HG03558 (cell line): ENCODE measurements around the gene SH2D4B.

Source experiments
- ATAC-seq: cut with Tn5 transposase; IDR thresholded peaks from one replicate; pipeline ENCODE4 v1.9.1; 2021; ENCODE audit warnings: moderate number of reproducible peaks; ENCODE audit not compliant: unreplicated experiment; ENCODE audit errors: extremely low read depth

SH2D4B gene

DNA sequence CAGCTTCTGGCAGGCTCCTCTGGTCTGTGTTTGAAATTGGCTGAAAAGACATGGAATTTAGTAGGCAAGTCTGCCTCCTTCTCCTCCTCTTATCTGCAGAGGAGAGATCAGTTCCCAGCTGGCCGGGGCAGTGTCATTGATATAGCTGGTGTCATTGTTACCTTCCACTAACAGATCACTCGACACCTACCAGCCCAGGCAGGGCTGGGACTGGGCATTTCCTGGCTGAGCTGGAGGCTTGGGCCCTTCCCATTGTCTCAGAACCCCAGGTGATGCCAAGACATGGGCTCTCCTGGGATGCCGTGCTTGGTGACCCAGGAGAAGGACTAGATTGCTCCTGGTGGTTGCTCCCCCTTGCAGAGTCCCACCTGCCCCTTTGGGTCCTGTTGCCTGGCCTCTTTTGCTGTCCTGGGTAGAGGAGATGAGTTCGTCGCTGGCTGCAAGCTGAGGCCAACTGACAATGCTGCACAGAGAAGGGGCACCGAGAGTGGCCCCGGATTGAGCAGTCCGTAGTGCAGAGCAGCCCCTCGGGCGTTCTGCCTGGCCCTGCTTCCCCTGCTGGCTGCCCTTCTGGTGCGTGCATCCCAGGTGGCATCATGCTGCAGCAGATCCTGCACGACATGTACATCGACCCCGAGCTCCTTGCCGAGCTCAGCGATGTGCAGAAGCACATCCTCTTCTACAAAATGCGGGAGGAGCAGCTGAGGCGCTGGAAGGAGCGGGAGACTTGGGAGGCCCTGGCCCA is at the start of gene SH2D4B:
Gene SH2D4B (plus strand): TSS at position 167 of the 745 bp plus-strand sequence. CDS start 430 bp downstream, at position 597.
- no peak for ATAC-seq

DNA sequence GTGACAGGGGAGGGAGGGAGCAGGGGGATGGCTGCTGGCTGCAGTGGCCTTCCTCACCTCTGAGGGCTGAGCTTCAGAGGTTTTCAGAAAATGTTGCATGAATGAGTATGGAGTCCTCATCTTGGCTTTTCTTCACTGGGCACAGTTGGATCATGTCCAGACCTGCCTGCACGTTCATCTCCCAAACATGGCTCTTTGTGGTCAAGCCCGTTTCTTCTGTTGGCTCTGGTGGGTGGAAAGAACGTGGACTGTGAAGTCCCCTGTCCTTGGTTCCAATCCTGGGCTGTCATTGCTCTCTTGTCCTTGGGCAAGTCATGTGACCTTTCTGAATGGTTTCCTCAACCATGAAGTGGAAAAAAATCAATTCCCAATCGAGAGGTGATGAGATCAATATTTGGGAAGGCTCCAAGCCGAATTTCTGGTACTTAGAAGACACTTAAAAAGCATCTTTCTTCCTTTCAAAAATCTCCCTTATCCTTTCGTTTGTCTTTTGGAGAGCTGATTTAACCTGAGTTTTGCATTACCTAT is 49.1 kb upstream of the SH2D4B start:
- ATAC-seq: no peak

DNA sequence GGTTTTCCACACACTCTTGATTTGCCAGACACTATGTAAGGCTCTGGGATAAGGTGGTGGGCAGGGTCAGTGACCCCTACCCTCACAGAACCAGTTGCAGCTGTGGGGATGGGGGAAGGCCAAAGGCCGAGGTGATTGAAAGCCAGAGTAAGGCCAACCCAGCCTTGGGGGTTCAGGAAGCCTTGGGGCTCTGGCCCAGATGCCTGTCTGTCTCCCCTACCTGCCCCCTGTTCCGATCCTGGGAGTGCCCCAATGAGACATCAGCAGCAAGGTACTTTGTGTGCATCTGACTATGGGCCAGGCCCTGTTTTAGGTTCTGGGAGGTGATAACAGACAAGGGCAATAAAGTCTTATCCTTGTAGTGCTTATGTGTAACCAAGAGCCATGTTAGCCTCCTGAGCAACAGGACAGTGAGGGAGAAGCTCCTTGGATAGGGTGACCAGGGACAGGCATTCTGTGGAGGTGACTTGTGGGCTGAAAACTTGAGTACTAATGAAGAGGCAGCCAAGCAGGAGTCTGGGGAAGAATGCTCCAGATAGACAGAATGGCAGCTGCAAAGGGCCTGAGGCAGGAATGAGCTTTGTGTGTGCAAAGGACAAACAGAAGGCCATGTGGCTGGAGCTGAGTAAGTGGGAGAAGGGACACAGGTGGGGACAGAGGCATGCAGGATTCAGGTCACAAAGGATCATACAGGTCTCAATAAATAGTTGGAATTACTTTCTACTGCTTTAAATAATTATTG is 48.2 kb upstream of the SH2D4B start:
- ATAC-seq: no peak

DNA sequence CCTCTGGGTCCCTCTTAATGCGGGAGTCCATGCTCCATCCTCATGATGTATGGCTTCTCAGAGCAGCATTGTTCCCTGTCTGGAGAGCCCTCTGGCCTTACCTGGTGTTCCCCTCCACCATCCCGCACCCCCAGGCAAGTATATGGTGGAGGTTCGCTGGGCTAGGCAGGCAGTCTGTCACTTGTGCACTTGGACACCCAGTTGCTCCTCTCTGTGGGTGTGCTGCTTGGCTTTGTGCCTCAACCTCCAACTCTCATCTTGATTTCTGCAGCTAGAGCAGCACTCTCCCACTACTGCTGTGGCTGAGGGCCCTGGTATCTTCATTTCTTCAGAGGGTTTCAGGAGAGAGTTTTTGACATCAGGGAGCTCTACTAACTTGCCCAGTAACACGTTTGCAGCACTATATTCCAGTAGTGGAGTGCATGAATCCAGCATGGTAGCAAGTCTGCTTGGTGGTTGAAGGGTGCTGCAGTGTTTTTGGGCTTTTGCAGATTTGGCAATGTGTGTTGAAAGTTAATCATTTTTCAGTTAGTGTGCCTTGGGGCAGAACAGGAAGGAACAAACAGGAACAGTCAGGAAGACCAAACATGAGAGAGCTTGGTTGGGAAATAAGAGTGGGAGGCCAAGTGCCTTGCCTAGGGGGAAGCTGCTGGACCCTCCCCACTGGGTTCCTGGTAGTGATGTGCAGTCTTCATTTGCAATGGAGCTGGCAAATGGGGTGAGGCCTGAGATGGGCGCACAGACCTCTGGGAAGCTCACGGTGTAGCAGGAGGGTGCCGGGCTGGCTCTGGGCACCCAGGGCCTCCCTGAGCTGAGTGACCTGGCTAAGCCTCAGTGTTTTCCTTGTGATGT is 46.2 kb upstream of the SH2D4B start:
- ATAC-seq: no peak

DNA sequence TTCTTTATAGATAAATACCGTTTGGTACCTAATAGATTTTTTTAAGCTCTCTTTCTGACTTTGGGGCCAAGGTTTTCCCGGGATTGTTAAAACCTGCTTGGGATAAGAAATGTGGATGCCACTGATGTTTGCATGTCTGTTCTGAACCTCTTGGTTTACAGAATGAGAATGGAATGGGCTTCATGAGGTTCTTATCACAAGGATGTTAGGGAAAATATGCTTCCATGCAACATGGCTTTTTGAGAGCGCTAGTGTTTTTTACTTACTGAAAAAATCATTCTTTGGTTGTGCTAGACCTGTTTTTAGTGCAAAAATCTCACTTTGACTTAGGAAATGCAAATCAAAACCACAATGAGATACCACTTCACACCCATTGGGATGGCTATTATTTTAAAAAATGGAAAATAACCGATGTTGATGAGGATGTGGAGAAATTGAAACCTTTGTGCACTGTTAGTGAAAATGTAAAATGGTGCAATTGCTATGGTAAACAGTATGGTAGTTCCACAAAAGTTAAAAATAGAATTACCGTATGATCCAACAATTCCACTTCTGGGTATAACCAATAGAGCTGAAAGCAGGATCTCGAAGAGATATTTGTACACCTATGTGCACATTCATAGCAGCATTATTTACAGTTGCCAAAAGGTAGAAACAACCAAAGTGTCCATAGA is 44.7 kb upstream of the SH2D4B start:
- no peak for ATAC-seq

DNA sequence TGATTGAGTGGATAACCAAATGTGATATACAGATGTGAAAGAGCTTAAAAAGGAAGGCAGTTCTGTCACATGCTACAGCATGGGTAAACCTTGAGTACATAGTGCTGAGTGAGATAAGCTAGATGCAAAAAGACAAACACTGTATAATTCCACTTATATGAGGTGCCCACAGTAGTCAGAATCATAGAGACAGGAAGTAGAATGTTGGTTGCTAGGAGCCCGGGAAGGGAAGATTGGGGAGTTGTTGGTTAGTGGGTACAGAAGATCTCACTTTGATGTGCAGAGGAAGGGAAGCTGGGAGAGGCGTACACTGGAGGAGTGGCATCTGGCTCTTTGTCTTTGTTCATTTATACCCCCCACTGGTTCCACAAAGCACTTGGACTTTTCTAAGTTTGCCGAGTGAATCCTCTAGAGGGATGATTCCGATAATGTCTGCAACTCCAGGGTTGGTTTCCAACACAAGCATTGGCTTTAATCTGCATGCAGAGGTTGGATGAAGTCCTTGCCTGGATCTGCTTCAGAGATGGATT is 44.1 kb upstream of the SH2D4B start:
- no peak for ATAC-seq

DNA sequence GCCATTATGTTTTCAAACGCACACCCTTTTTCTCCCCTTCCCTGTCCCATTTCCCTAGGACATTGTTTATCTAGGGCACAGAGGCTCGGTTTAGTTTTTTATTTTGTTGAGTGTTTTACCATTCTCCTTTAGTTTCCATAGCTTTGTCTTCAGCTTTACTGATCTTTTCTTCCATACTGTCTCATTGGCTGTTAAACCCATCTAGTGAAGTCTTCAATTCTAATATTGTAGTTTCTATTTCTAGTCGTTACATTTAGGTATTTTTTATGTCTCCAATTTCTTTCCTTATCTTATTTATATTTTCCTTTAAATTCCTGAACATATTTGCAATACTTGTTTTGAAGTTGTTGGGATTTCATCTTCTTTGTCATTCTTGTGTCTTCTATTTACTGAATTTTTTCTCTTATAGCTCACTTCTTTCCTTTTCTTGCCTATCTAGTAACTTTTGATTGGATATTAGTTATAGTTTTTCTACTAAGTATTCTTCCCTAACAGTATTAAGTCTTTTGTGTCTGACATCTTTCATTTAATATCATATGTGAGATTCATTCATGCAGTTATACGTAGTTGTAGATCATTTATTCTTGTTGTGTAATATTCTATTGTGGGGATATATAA is 41.0 kb upstream of the SH2D4B start:
- ATAC-seq: no peak

DNA sequence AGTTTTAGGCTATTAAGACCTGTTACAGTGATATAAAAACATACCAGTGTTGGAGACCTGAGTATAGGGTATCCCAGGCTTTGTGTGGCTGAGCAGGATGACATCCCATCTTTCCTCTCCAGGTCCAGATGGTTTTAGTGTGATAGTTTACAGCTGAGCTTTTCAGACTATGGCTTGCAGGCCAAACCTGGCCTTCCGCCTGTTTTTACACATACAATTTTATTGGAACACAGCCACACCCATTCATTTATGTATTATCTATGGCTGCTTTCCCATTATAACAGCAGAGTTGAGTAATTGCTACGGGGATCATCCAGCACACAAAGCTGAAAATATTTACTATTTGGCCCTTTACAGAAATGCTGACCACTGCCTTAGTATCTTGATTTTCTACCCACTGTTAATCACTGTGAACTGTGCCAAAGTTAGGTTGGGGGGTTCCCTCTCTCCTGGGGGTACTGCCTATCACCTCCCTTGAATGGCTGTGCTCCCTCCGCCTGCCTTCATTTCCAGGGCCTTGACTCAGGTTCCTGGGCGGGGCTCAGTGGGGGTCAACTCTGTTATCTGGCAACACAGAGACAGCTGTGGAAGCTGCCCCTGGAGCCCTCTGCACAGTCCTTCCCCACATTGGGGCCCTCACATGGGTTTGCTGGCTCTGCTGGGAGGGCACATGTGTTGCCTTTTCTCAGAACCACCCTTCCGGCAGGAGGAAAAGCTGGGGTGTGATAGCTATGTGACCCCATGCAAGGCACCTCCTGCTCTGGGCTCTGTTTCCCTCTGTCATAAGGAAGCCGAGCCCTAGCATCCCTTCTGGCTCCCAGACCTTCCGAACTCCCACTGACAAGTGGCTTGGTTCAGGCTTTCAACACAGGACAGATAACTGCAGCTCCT is 40.3 kb upstream of the SH2D4B start:
- ATAC-seq: no peak

DNA sequence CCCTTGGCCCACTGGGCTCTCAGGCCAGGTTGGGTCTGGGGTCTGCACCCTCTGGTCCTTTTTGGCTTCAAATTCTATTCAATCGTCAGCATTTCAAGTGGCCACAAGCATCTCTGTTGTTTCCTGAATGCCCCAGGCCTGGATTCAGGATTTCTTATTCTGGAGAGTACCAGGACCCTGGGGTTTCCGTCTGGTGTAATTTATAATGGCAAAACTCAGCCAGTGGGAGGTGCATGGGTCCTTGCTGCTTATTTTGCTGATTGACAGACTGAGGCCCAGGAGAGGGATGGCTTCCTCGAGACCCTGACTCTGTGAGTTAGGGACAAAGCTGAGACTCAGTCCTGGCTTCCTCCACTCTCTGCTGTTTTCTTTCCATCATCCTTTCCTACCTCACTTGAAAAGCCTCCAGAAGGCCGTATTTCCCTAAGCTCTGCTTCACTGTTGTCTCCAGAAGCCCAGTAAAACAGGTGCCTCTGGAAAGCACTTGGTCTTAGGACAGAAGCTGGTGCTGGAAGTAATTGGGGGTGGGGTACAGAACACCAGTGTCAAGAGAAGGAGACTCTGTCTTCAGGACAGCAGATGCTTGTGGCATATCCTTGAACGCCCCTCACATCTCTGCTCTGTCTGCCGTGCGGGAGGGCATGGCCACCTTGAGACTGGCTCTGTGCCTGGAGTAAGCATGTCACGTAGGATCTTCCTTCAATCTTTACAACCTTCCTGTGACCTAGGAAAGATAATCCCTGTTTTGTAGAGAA is 39.4 kb upstream of the SH2D4B start:
- ATAC-seq: no peak

DNA sequence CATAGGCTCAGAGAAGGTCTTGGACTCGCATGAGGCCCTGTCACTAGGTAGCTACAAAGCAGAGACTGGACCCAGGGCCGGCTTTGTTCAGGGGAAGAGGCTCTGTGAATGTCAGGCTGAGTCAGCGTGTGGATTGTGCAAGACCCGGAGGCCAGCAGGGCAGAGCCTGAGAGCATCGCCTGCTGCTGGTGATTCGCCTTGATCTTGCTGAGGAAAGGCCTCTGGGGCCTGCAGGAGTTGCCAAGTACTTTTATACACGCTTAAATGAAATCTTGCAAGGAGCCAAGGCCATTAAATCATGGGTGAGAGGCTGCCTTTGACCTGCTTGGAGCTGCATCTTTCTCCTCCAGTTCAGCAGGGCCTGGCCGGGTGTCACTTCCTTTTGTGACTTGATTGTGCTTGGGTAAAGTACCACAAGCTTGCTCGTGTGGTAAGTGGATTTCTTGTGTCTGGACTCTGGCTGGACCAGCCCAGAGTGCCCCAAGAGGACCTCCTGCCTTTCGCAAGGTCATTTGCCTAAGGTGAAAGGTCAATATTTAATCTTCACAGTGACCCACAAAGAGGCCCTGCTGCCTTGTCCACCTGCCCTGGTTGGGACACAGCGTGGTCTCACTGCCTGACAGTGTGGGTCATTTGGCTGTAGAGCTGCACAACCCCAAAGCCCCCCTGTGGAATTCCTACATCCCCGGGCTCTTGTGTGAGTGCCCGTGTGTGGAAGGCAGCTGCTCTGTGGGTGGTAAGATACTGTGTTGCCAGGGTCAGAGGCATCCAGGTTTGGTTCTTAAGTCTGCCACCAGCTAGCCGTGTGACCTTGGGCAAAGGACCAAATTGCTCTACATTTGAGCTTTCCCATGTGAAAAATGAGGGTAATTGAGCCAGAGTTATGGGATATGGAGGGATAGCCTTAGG is 38.6 kb upstream of the SH2D4B start:
- no peak for ATAC-seq

DNA sequence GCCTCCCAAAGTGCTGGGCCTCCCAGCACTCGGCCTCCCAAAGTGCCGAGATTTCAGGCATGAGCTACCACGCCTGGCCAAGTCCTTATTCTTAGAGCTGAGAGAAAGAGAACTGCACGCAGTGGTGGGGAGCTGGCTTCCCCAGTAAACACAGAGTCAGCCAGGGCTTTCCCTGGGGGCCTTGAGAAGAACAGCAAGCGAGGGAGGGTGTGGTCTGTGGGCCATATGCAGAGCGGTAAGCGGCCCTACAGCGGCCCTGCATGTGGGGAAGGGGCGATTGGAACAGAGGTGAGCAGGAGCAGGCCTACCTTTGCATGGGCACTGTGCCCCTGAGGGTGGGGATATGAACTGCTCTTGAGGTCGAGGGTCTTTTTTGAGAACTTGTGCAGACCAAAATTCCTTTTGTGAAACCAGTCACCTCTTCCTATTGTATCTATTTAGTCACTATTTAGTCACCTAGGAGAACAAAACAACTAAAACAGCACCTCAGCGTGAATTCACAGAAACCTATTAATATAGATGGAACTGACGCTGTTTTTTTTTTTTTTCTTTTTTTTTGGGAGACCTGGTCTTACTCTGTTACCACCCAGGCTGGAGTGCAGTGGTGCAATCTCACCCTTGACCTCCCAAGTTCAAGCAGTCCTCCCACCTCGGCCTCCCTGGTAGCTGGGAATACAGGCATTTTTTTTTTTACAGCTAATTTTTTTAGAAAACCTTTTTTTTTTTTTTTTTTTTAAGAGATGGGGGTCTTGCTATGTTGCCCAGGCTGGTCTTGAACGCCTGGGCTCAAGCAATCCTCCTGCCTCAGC is 36.9 kb upstream of the SH2D4B start:
- ATAC-seq: no peak

DNA sequence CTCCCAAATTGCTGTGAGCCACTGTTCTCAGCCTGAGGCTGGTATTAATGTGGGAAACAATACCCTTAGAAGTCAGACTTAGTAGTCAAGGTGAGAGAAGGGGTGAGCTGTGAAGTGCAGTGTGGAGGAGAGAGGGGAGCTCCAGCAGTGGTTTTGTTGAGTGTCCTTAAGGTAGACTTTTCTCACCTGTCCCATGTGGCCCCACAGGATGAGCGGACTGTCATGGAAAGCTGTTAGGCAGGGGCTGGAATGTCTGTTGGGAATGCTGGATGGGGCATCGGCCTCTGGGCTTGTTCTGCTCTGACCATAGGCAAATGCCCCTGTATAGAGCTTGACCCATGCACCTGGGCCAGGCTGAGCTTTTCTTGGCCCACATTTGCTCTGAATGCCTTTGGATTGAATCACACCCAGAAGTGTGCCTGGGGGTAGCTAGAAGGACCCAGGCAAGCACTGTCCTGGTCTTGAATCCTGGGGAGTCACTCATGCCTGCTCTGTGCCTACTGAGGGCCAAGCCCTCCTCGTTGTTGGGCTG is 36.3 kb upstream of the SH2D4B start:
- ATAC-seq: no peak

DNA sequence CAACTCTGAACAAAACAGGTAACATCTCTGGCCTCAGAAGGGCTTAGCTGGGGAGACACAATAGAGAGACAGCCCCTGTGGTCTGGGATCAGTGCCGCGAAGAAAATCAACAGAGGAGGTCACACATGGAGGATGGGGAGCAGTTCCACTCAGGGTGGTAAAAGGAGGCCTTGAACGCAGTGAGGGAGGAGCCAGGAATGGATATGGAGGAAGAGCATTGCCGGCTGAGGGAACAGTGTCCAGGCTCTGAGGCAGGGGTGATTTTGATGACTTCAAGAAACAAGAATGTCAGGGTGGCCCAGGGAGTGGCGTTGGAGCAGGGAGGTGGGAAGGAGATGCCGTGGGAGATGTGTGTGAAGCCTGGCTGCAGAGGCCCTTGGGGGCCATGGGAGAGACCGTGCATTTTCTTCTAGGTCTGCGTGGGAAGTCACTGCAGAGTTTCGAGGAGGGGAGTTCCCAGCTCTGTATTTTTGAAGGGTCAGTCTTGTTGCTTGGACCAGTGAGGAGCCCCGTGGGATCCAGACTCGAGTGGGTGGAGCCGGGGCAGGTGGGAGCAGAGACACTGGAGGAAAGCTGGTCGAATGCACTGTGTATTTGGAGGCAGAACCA is 35.7 kb upstream of the SH2D4B start:
- no peak for ATAC-seq

DNA sequence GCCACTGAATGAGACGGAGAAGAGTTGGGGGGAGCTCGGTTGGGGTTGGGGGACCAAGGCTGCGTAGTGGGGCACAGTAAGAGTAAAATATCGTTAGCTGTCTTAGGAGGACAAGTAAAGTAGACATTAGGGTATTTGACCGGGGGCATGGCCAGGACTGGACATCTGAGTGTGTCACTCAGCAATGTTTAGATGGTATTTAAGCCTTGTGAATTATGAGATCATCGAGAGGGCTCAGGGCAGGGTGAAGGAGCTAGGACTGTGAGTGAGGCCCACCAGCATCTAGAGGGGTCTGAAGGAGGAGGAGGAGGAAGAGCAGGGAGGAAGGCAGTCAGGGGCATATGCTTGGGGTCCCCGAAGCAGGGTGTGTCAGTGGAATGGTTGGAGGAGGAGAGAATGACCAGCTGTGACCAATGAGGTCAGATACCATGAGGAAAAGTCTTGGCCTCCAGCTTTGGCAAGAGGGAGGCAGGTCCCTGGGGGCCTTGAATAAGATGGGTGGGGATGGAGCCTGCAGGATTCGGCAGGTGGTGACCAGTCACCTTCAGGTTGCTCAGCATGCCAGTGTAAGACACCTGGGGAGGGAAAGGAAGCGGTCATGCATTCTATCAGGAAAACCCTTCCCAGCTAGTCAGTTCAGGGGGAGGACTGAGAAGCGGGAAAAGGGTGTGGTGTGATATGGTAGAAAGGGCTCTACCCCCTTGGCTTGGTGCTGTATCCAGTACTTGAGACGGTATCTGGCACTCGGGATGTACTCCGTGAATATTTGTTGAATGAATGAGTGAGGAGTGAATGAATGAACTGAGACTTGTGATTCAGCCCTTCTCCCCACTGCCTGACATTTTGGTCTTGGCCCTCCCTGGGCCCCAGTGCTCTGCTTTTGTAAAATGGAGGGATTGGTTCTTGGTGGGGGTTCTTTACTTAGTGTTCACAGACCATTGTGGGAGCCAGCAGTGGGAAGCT is 34.8 kb upstream of the SH2D4B start:
- no peak for ATAC-seq
